KOPT-K1 (cell line): ENCODE results near the gene RAD9B.
"Not testable (repeated sequence)": the region's sequence is repeated elsewhere in the genome, so short reads cannot be mapped to it uniquely, and the experiment has no call there.

Source experiments
- H3K27ac ChIP-seq: fragments of 200-600 bp; sonication (generic); 2 replicates; pipeline ENCODE4 v1.5.1; 2016; ENCODE audit warnings: antibody characterized with exemption, mild to moderate bottlenecking, low read depth, low read length; ENCODE audit not compliant: poor library complexity, severe bottlenecking
- H3K36me3 ChIP-seq: fragments of 200-600 bp; sonication (generic); 2 replicates; pipeline ENCODE4 v1.5.1; 2017; ENCODE audit warnings: antibody characterized with exemption, mild to moderate bottlenecking, low read length, moderate library complexity; ENCODE audit not compliant: insufficient read depth
- H3K9me3 ChIP-seq: fragments of 200-600 bp; sonication (generic); 2 replicates; pipeline ENCODE4 v1.5.1; 2017; ENCODE audit warnings: antibody characterized with exemption, low read length, mild to moderate bottlenecking; ENCODE audit not compliant: insufficient read depth, poor library complexity, severe bottlenecking

Gene RAD9B

DNA sequence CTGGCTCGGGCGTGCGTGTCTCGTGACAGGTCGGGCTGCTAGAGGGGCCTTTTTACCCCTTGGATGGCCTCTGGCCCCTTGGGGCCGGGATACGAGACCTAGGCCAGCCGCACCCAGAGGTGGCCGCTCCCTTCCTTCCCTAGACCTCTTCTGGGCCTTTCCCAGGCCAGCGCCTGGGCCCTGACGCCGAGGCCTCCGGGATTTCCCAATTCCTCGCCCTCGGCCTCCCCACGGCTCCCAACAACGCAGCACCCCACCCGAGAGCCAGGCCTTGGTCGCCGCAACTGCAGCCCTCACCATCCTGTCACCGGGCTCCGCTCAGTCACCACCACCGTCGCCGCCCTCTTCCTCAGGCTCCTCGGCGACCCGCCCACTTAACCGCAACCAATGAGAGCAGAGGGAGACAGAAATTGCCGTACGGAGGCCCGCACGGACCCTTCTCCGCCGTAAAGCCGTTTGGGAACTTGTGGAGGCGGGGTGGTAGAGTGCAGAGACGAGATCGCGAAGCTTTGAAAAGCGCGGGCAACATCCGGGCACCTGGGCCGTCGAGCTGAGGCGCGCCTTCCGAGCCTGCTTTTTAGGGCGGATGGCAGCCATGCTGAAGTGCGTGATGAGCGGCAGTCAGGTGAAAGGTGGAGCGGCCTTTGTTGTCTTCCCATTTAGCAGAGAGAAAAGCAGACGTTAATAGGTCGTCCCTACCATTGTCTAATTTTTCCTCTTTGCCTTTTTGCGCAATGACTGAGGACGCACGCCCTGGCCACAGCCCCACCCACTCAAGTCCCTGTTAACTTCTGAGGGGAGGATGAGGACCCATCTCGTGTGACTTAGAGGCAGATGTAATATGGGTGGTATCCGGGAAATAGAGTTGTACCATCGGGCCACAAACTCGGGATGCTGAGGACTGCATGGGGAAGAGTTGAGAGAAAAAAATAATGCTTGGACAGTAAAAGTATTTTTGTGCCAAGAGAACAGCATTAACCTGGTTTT, at the start of gene RAD9B, which contains the start of gene VPS29:
Gene RAD9B (plus strand): TSS at position 580 of the 987 bp plus-strand sequence. CDS start 7 bp downstream, at position 587.
Gene VPS29 (minus strand): TSS at position 360 of the 987 bp plus-strand sequence. CDS start 60 bp downstream, at position 300.
- peaks cover 30% of the 10 kb centered on the region for H3K36me3 ChIP-seq
- no peaks in the 10 kb centered on the region for H3K9me3 ChIP-seq
- H3K27ac ChIP-seq = peak within 1 kb of the TSS; percentile 90

DNA sequence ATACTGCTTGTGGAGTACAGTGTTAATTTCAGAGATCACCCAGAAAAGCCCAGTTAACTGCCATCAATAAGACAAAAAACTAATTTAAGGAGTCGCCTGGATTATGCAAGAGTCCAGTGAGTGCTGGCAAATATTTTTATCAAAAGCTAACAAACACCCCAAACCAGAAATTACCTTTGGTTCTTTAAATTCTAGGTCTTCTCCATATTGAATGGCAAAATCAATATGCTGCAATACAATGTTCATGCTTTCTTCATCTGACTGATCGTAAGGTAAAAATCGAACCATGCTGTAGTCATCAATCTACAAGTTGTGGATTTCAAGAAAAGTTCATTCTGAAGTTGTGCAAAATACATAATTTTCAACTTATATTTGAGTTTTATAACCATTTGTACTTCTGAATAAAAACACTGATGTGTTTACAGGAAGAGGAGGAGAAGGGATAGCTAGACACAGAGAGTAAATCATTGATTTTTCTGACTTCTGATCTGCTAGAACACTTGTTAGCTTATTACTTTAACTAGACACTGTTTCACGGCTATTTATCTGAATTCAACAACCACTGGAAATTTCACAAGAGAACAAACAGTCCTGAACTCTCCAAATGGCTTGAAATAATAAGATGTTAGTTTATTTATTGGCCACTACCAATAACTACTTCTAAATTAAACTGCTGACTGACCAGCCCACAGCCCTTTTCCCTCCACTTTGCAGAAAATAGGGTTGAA, 48.4 kb upstream of the RAD9B start:
- no peaks in the 10 kb centered on the region for H3K9me3 ChIP-seq
- peaks cover 74% of the 10 kb centered on the region for H3K36me3 ChIP-seq
- H3K27ac ChIP-seq = no peak overlapping the region

DNA sequence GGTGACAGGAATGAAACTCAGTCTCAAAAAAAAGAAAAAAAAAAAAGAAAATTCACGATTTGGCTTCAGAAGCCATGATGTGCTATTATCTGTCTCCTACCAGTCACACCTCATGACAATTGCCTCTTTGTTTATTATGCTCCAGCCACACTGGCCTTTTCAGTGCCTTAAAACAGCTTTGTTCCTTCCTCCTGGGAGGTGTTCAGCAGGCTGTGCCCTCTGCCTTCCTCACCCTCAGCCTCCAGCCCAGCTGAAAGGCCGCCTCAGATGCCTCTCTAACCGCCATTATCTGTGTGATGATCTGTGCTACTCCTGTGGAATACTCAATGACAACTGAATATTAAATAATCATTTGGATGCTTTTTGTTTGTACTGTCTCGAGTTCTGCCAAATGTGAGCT, 43.4 kb upstream of the RAD9B start:
- no peak overlapping the region for H3K27ac ChIP-seq
- peaks cover 99% of the 10 kb centered on the region for H3K36me3 ChIP-seq
- no peaks in the 10 kb centered on the region for H3K9me3 ChIP-seq

DNA sequence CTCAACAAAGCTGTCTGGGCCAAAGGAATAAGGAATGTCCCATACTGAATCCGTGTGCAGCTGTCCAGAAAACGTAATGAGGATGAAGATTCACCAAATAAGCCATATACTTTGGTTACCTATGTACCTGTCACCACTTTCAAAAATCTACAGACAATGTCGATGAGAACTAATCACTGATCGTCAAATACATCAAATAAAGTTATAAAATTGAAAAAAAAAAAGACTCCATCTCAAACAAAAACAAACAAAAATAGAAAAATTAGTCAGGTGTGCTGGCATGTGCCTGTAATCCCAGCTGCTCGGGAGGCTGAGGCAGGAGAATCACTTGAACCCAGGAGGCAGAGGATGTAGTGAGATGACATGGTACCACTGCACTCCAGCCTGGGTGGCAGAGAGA, 40.9 kb upstream of the RAD9B start:
- H3K9me3 ChIP-seq, H3K27ac ChIP-seq: not testable (repeated sequence)
- peaks cover 92% of the 10 kb centered on the region for H3K36me3 ChIP-seq

DNA sequence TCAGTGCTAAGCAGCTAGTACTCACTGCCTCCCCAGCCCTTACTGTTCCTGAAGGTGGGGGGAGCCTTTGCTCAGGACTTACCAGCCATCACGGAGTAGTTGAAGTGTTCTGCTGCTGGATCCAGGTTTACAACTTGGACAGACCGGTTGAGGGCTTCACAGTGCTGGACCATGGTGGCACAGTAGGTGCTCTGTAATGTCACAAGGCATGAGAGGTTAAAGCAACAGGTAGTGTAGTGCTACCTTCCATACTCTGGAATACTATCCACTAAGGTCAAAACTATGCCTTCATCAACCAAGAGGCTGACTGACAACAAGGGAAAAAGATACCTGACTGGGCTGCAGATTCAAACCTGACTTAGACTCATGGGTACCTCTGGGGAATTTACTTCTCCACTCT, 37.1 kb upstream of the RAD9B start:
- Histone ChIP-seq H3K27ac (no peak overlapping the region), H3K36me3 (peaks cover 55% of the 10 kb centered on the region), H3K9me3 (no peaks in the 10 kb centered on the region)

DNA sequence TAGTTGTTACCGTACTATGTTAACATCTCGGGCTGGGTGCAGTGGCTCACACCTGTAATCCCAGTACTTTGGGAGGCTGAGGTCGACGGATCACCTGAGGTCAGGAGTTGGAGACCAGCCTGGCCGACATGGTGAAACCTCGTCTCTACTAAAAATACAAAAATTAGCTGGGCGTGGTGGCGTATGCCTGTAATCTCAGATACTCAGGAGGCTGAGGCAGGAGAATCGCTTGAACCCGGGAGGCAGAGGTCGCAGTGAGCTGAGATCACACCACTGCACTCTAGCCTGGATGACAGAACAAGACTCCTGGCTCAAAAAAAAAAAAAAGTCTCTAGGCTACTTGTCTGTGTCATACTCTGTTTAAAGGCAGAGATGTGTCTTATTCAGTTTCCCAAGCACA, 36.4 kb upstream of the RAD9B start:
- H3K36me3 ChIP-seq = peaks cover 47% of the 10 kb centered on the region
- H3K27ac ChIP-seq = not testable (repeated sequence)

DNA sequence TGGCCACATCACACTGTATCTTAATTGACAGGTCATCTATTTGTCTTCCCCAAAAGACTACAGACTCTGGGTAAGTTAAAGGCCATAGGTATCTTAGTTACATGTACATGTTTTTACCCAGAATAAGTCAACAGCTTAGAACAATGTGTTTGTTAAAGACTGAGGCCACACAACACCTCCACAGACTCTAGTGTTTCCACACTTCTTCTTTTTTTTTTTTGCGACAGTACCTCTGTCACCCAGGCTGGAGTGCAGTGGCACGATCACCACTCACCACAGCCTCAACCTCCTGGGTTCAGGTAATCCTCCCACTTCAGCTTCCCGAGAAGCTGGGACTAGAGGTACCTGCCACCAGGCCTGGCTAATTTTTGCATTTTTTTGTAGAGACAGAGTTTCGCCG, 35.3 kb upstream of the RAD9B start:
- Histone ChIP-seq H3K27ac (peak overlapping the region; percentile 89), H3K36me3 (peaks cover 38% of the 10 kb centered on the region), H3K9me3 (no peaks in the 10 kb centered on the region)

More for the DNA sequence above, 36.4 kb upstream of the RAD9B start:
- H3K9me3 ChIP-seq = not testable (repeated sequence)

DNA sequence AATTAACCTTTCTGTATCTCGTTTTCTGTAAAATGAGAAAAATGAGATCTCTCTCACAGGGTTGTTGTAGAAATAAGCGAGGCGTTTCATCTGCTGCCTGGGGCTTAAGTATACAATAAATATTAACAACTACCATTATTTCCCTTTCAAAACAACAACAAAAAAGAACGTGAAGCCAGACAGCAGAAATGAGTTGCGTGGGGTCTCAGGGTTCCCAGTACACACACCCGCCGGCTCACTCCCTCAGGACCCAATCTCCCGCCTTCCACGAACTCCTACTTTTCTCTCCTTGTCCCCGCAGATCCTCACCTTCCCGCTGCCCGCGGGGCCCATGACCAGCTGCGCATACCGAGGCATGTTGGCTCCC, 34.3 kb upstream of the RAD9B start:
- H3K9me3 ChIP-seq = no peaks in the 10 kb centered on the region
- peak overlapping the region; percentile 89 for H3K27ac ChIP-seq
- H3K36me3 ChIP-seq = peaks cover 37% of the 10 kb centered on the region

DNA sequence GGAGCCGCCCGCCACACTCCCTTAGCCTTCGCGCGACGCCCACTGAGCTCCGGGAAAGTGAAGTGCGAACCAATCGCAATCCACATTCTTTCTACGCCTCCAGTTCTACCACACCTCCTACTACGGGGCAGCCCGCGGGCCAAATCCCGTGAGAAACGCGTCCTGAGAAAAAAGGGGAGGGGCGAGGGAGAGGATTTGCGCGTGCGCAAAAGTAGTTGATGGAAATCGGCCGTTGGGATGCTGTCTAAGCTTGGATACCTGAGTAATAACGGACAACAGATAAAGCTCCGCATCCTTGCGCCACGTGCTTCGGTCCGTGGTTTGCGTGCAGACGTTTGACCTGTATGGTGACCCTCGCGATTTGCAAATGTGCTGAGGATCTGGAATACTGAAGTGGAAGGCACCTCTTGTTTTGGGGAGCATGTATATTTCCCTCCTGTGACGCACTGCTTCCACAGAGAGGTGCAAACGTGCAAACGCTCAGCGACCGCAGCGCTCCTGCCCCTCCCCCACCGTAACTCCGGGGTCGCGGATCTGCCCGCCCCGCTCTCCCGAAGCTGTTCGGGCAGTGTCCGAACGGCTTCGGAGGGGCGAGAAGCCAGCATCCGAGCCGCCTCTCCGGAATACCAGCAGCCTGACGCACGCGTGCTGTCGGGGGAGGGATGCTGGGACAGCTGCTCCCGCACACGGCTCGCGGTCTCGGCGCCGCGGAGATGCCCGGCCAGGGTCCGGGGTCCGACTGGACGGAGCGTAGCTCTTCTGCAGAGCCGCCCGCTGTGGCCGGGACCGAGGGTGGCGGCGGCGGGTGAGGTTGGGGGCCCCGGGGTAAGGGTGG, 33.7 kb upstream of the RAD9B start, which contains the start of the genes FAM216A and GPN3:
Gene FAM216A (plus strand): TSS at position 632 of the 835 bp plus-strand sequence. CDS start 31 bp downstream, at position 663.
Gene GPN3 (minus strand): TSS at position 44 of the 835 bp plus-strand sequence. CDS start 54 bp downstream, outside the sequence.
- Histone ChIP-seq H3K36me3 (peaks cover 37% of the 10 kb centered on the region), H3K27ac (peak within 1 kb of the TSS; percentile 89), H3K9me3 (no peaks in the 10 kb centered on the region)

DNA sequence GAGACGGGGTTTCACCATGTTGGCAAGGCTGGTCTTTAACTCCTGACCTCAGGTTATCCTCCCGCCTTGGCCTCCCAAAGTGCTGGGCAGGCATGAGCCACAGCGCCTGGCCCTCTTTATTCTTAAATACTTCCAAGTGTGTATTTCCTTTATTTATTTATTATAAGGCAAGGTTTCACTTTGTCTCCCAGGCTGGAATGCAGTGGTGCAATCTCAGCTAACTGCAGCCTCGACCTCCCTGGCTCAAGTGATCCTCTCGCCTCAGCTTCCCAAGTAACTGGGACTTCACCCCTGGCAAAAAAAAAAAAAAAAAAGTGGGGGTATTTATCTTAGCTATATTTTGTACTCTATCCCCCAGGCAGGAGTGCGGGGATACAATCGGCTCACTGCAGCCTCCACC, 26.7 kb upstream of the RAD9B start:
- Histone ChIP-seq H3K27ac (no peak overlapping the region), H3K36me3 (peaks cover 73% of the 10 kb centered on the region), H3K9me3 (no peaks in the 10 kb centered on the region)

DNA sequence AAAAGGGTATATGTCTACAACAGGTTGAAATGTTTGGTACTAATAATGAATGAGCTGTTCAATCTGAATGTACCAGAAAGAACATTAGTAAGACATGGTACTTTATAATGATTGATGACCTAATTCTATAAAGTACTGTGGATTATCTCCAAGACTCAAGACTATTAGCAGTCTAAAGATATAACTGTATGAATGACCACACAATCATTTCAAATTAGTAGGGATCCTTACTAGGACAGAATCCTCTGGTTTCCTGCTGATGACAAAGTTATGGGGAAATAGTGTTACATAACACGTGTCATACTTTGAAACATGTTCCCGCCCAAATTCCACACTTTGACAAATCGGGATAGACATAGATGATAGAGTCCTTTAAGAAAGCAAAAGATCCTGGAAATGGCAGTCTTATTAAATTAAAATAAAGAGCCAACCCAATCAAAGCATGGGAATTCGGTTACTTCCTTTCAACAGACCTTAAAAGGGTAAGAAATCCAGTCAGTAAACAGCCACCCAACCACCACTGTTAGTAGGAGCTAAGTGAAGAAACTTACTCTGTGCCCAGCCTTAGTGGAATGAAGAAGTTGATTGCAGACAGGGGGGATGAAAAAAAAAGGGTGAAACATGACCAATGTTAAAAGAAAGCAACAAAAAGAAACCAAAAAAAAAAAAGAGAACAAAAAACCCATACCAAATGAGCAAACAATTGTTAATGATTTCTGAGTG, 3.0 kb upstream of the RAD9B start:
- H3K27ac ChIP-seq = peak overlapping the region; percentile 0
- H3K9me3 ChIP-seq = no peaks in the 10 kb centered on the region
- peaks cover 58% of the 10 kb centered on the region for H3K36me3 ChIP-seq

DNA sequence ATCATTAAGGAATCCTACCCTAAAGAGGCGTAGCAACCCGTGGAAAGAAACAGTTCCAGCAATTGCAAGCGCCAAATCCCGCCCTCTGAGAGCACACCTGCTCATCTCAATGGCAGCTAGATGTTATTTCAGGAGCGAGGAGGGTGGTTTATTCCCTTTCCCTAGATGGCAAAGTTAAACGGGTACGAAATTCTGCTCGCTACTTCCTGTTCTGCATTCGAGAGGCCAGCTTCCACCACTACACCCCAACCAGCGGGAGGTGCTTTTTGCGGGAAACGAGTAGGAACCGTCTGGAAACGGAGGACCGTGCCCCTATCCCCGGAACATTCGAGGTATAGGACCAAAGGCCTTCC, 756 bp upstream of the RAD9B start:
- Histone ChIP-seq H3K36me3 (peaks cover 36% of the 10 kb centered on the region), H3K9me3 (no peaks in the 10 kb centered on the region), H3K27ac (peak overlapping the region; percentile 90)

DNA sequence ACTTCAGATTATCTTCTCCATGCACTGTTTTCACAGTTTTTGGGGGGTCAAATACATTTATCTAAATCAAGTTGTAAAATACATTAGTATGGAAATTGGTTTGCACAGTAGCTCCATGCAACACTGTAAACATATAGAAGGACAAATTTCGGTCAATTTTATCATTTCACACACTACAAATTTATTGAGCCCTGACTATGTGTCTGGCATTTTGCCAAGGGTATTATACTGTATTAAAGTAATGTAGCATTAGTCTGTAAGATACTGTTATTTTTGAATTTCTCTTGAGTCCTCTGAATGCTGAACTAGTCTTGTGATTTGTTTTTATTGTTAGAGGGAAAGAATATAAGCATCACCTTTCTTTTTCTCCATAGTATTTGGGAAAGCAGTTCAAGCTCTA, 1.3 kb downstream of the RAD9B start:
- H3K9me3 ChIP-seq = no peaks in the 10 kb centered on the region
- H3K36me3 ChIP-seq = peaks cover 19% of the 10 kb centered on the region
- no peak overlapping the region for H3K27ac ChIP-seq

DNA sequence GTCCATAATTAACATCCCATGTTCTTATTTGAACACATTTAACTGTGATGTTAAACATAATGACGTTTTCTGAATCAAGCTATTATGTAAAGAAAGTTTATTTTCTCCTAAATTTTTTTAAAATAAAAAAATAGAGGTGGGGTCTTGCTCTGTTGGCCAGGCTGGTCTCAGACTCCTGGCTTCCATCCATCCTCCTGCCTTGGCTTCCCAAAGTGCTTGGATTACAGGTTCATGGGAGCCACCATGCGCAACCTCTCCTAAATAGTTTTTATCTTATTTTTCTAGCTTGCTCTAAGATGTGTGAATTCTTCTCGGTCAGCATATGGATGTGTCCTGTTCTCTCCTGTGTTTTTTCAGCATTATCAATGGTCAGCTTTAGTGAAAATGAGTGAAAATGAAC, 3.2 kb downstream of the RAD9B start:
- peaks cover under 1% of the 10 kb centered on the region; the same call in 1 of the 2 replicates for H3K36me3 ChIP-seq
- no peak overlapping the region for H3K27ac ChIP-seq
- no peaks in the 10 kb centered on the region for H3K9me3 ChIP-seq
